Liver (tissue), 9 donors: ENCODE measurements around the gene ATG16L1. TPM values are rescaled to one million over a fixed set of nuclear protein-coding genes. Genes with fewer than 3 reads are reported as not detected.

Experiments used
- DNase-seq: peaks from one replicate; pipeline ENCODE4 v3.0.0-alpha.2; 2017; ENCODE audit warnings: low spot score
- H3K27ac ChIP-seq, 2 donors: one replicate each; pipeline ENCODE4 v1.7.0; 2013; ENCODE audit warnings: inconsistent platforms in 2 of 2, low read length in 2 of 2, control low read depth in 1 of 2, low read depth in 1 of 2, mild to moderate bottlenecking in 1 of 2
- H3K27me3 ChIP-seq, 4 donors: one replicate each; pipeline versions ENCODE4 v1.6.1 to v1.7.0; 2013; ENCODE audit warnings: low read length in 3 of 4, inconsistent platforms in 1 of 4, mild to moderate bottlenecking in 1 of 4, moderate library complexity in 1 of 4; ENCODE audit not compliant: control insufficient read depth in 4 of 4, insufficient read depth in 4 of 4
- H3K36me3 ChIP-seq, 4 donors: one replicate each; pipeline versions ENCODE4 v1.6.1 to v1.7.0; 2013; ENCODE audit warnings: low read length in 3 of 4, mild to moderate bottlenecking in 3 of 4, low read depth in 1 of 4, moderate library complexity in 1 of 4; ENCODE audit not compliant: control insufficient read depth in 4 of 4, insufficient read depth in 3 of 4
- H3K4me1 ChIP-seq, 4 donors: one replicate each; pipeline versions ENCODE4 v1.6.1 to v1.7.0; 2013; ENCODE audit warnings: low read length in 3 of 4, mild to moderate bottlenecking in 3 of 4, moderate library complexity in 1 of 4; ENCODE audit not compliant: control insufficient read depth in 4 of 4, insufficient read depth in 4 of 4
- H3K4me3 ChIP-seq, 3 donors: one replicate each; pipeline versions ENCODE4 v1.6.1 to v1.7.0; 2013; ENCODE audit warnings: low read length in 3 of 3, control low read depth in 1 of 3, low read depth in 1 of 3, mild to moderate bottlenecking in 1 of 3
- H3K9ac ChIP-seq, 2 donors: one replicate each; pipeline ENCODE4 v1.7.0; 2013; ENCODE audit warnings: low read length in 2 of 2, mild to moderate bottlenecking in 2 of 2, moderate library complexity in 2 of 2, control low read depth in 1 of 2, low read depth in 1 of 2
- H3K9me3 ChIP-seq, 4 donors: one replicate each; pipeline versions ENCODE4 v1.6.1 to v1.7.0; 2013; ENCODE audit warnings: low read length in 3 of 4; ENCODE audit not compliant: control insufficient read depth in 4 of 4
- ATF3 ChIP-seq: IDR thresholded peaks from 2 replicates; pipeline ENCODE4 v1.6.1; 2016; ENCODE audit warnings: antibody characterized with exemption
- CTCF ChIP-seq: fragments of 150-350 bp; IDR thresholded peaks from 2 replicates; pipeline ENCODE4 v1.5.1; 2017; ENCODE audit warnings: improper control_type of control experiment, low read depth, low read length; ENCODE audit not compliant: missing input control
- EGR1 ChIP-seq, 2 donors: IDR thresholded peaks; 2 replicates each; pipeline ENCODE4 v1.6.1; 2016 to 2018; ENCODE audit warnings: antibody characterized with exemption in 2 of 2, low read depth in 2 of 2
- FOXA1 ChIP-seq: IDR thresholded peaks from 2 replicates; pipeline ENCODE4 v1.6.1; 2016; ENCODE audit warnings: antibody characterized with exemption
- FOXA2 ChIP-seq: IDR thresholded peaks from 2 replicates; pipeline ENCODE4 v1.6.1; 2016; ENCODE audit warnings: antibody characterized with exemption
- GABPA ChIP-seq, 2 donors: IDR thresholded peaks in 1 of 2; conservative IDR thresholded peaks in 1 of 2; 2 replicates each; pipeline ENCODE4 v1.6.1; 2016; ENCODE audit warnings: antibody characterized with exemption in 2 of 2, mild to moderate bottlenecking in 1 of 2, moderate library complexity in 1 of 2
- HNF4A ChIP-seq, 2 donors: conservative IDR thresholded peaks; 2 replicates each; pipeline ENCODE4 v1.6.1; 2016; ENCODE audit warnings: antibody characterized with exemption in 2 of 2, mild to moderate bottlenecking in 2 of 2
- HNF4G ChIP-seq: IDR thresholded peaks from 2 replicates; pipeline ENCODE4 v1.6.1; 2016; ENCODE audit warnings: antibody characterized with exemption
- JUND ChIP-seq, 2 donors: IDR thresholded peaks; 2 replicates each; pipeline ENCODE4 v1.6.1; 2016; ENCODE audit warnings: antibody characterized with exemption in 2 of 2
- MAX ChIP-seq: IDR thresholded peaks from 2 replicates; pipeline ENCODE4 v1.6.1; 2016; ENCODE audit warnings: antibody characterized with exemption
- NR2F2 ChIP-seq: IDR thresholded peaks from 2 replicates; pipeline ENCODE4 v1.6.1; 2016; ENCODE audit warnings: antibody characterized with exemption
- RAD21 ChIP-seq, 2 donors: IDR thresholded peaks; 2 replicates each; pipeline ENCODE4 v1.6.1; 2016; ENCODE audit warnings: antibody characterized with exemption in 2 of 2, mild to moderate bottlenecking in 2 of 2
- REST ChIP-seq: IDR thresholded peaks from 2 replicates; pipeline ENCODE4 v1.6.1; 2016; ENCODE audit warnings: antibody characterized with exemption, mild to moderate bottlenecking
- RXRA ChIP-seq, 2 donors: IDR thresholded peaks; 2 replicates each; pipeline ENCODE4 v1.6.1; 2017 to 2018; ENCODE audit warnings: antibody characterized with exemption in 2 of 2, mild to moderate bottlenecking in 1 of 2
- SP1 ChIP-seq: IDR thresholded peaks from 2 replicates; pipeline ENCODE4 v1.6.1; 2018; ENCODE audit warnings: antibody characterized with exemption, mild to moderate bottlenecking
- TAF1 ChIP-seq: conservative IDR thresholded peaks from 2 replicates; pipeline ENCODE4 v1.6.1; 2016; ENCODE audit warnings: antibody characterized with exemption, mild to moderate bottlenecking
- YY1 ChIP-seq: IDR thresholded peaks from 2 replicates; pipeline ENCODE4 v1.6.1; 2016; ENCODE audit warnings: antibody characterized with exemption, mild to moderate bottlenecking
- ZBTB33 ChIP-seq: IDR thresholded peaks from 2 replicates; pipeline ENCODE4 v1.6.1; 2016; ENCODE audit warnings: antibody characterized with exemption
- WGBS: extraction: QIAGEN DNeasy Blood & Tissue Kit; methylation state at CpG from one replicate; pipeline ENCODE4 v1.1.7; 2013; 5-methylcytosine and 5-hydroxymethylcytosine counted together
- polyA plus RNA-seq, 2 donors: library from polyadenylated mRNA; stranded (reverse) in 1 of 2; unstranded in 1 of 2; fragments of 200-250 nt in 1 of 2; fragments of >200 nt in 1 of 2; fragmentation: Nextera tagmentation in 1 of 2; extraction: Ambion mirVana in 1 of 2; gene quantifications; one replicate each; pipeline versions ENCODE4 v1.2.1 to v1.2.3, GENCODE V29; 2013 to 2015
- total RNA-seq, 2 donors: library from RNA; depleted of rRNA; stranded (reverse); fragments of >200 nt; gene quantifications; one replicate each; pipeline ENCODE4 v1.2.3, GENCODE V29; 2014
- donor health status: healthy.
- donor health status: healthy.
- donor health status: healthy.
- donor health status: healthy.
- donor health status: healthy.

The ATG16L1 gene
- total and polyA plus RNA-seq, 4 donors: 6.4 to 22.8 (median 15.7) TPM

- TF ChIP-seq CTCF: no peak
- no peak for TF ChIP-seq HNF4A (conservative IDR thresholded peaks at IDR 0.05)
- TF ChIP-seq ATF3: no peak
These were observed 59.9 kb downstream of the ATG16L1 start (continued) for GRCh38 chr2:233311241-233311926.

GRCh38 chr2:233312874-233313273 lies 61.4 kb downstream of the ATG16L1 start:
- Histone ChIP-seq H3K4me1 (no peaks in the 10 kb centered on the region), H3K9me3 (no peaks in the 10 kb centered on the region), H3K9ac (no peak overlapping the region), H3K27me3 (no peaks in the 10 kb centered on the region), H3K27ac (no peak overlapping the region), H3K36me3 (no peaks in the 10 kb centered on the region), H3K4me3 (no peak overlapping the region)
- 88% methylated on average over 8 of the region's 8 CpGs for WGBS
- TF ChIP-seq YY1: no peak
- TF ChIP-seq HNF4A (conservative IDR thresholded peaks at IDR 0.05): no peak
- TF ChIP-seq SP1: no peak
- no peak for TF ChIP-seq HNF4G
- no peak for TF ChIP-seq FOXA2
- no peak for TF ChIP-seq TAF1
- TF ChIP-seq REST: no peak
- no peak for TF ChIP-seq GABPA (IDR thresholded peaks at IDR 0.05 in 1 of 2, conservative IDR thresholded peaks at IDR 0.05 in 1 of 2)
- TF ChIP-seq JUND (IDR thresholded peaks at IDR 0.05): no peak
- no peak for TF ChIP-seq ZBTB33
- TF ChIP-seq RAD21 (IDR thresholded peaks at IDR 0.05): no peak
- no peak for TF ChIP-seq NR2F2
- no peak for TF ChIP-seq FOXA1
- TF ChIP-seq MAX: no peak
- no peak for TF ChIP-seq ATF3
- TF ChIP-seq CTCF: no peak
- no peak for TF ChIP-seq EGR1 (IDR thresholded peaks at IDR 0.05; ENCODE audit: low read depth in 2 of 2)
- no peak for TF ChIP-seq RXRA (IDR thresholded peaks at IDR 0.05)
- DNase-seq: no peak
